ENCODE data around the gene PTPRG.

Gene PTPRG

DNA sequence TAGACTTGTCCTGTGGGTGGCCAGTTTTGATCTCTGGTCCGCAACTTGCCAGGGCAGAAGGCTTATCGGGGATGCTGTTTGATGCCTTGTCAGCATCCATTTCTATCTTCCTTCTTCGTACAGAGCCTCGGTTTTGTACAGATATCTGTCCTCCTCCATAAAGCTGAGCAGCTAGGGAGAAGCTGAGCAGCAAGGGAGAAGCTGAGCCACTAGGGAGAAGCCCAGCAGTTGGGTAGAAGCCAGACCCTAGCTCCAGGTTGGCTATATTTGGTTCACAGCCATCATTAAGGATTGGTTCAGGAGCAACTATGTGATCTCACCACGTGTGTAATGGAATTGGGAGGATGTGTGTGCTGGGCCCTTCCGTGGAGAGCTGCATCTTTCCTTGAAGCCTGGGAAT, 46.7 kb downstream of the PTPRG start:
- H3K4ac ChIP-seq (ENCODE audit: low read depth, low read length): no peak overlapping the region
- H3K23ac ChIP-seq (ENCODE audit: low read length): no peak overlapping the region
- no peak overlapping the region for H2BK5ac ChIP-seq (ENCODE audit: low read depth, low read length, poor library complexity)
- no peak overlapping the region for H4K8ac ChIP-seq (ENCODE audit: low read depth, low read length)
- H4K91ac ChIP-seq (ENCODE audit: low read depth, low read length): no peak overlapping the region
- no peak overlapping the region for H3K4me3 ChIP-seq (ENCODE audit: low read depth, low read length)
- no peaks in the 10 kb centered on the region for H3K27me3 ChIP-seq (ENCODE audit: insufficient read depth, low read length)
- H4K12ac ChIP-seq (ENCODE audit: low read depth, low read length): no peak overlapping the region
- H3K14ac ChIP-seq (ENCODE audit: low read length): no peak overlapping the region
- no peak overlapping the region for H3K9ac ChIP-seq (ENCODE audit: low read length)
- no peaks in the 10 kb centered on the region for H3K79me2 ChIP-seq (ENCODE audit: control insufficient read depth, insufficient read depth, low read length, poor library complexity)
- H2AK5ac ChIP-seq (ENCODE audit: low read length): no peak overlapping the region
- no peak overlapping the region for H3K27ac ChIP-seq (ENCODE audit: low read depth, low read length)
- no peaks in the 10 kb centered on the region for H3K79me1 ChIP-seq (ENCODE audit: low read length)
- no CpG with 5 or more reads among the region's 6 CpGs for WGBS (ENCODE audit: extremely low coverage, insufficient coverage, insufficient read length)
- no peak overlapping the region for H2BK120ac ChIP-seq (ENCODE audit: insufficient read depth, low read length, poor library complexity)
- H3K36me3 ChIP-seq (ENCODE audit: control insufficient read depth in 1 of 2, insufficient read depth in 2 of 2, low read length in 2 of 2): peaks cover 0 to 5% of the 10 kb centered on the region in 2 experiments
- H2AFZ ChIP-seq (ENCODE audit: insufficient read depth, low read length, poor library complexity): no peak overlapping the region
- DNase-seq: no peak
- no peak overlapping the region for H3K18ac ChIP-seq (ENCODE audit: low read length)
- H3K9me3 ChIP-seq (ENCODE audit: insufficient read depth, low read depth, low read length): peaks cover 2% of the 10 kb centered on the region
- H3K4me1 ChIP-seq (ENCODE audit: control insufficient read depth in 1 of 2, insufficient read depth in 2 of 2, low read length in 2 of 2): peaks cover 0 to 5% of the 10 kb centered on the region in 2 experiments
- H2BK12ac ChIP-seq (ENCODE audit: low read length): no peak overlapping the region
- H3K4me2 ChIP-seq (ENCODE audit: low read length): no peak overlapping the region

DNA sequence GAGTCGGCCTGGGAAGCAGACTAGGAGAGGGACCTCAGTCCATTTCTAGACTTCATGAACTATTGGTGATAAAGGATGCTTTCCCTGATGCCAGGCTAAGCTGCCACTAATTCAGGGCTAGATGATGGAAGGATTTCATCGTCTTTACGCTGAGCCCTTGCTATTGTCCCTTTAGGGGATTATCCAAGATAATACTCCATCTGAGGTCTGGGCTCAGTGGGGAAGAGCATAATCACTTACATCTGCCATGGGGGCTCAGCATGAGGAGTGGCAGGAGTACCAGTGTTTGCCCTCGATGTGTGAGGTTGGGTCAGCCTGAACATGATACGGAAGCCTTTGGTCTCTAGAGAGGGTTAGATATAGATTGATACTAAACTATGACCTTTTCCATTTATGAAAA, 47.3 kb downstream of the PTPRG start:
- H3K9ac ChIP-seq (ENCODE audit: low read length): no peak overlapping the region
- DNase-seq: no peak
- H3K23ac ChIP-seq (ENCODE audit: low read length): no peak overlapping the region
- no peaks in the 10 kb centered on the region for H3K27me3 ChIP-seq (ENCODE audit: insufficient read depth, low read length)
- no peak overlapping the region for H3K18ac ChIP-seq (ENCODE audit: low read length)
- H4K12ac ChIP-seq (ENCODE audit: low read depth, low read length): no peak overlapping the region
- no peaks in the 10 kb centered on the region for H3K79me1 ChIP-seq (ENCODE audit: low read length)
- no peaks in the 10 kb centered on the region for H3K9me3 ChIP-seq (ENCODE audit: insufficient read depth, low read depth, low read length)
- H3K14ac ChIP-seq (ENCODE audit: low read length): no peak overlapping the region
- H3K4me2 ChIP-seq (ENCODE audit: low read length): no peak overlapping the region
- no peak overlapping the region for H2BK5ac ChIP-seq (ENCODE audit: low read depth, low read length, poor library complexity)
- no peak overlapping the region for H4K91ac ChIP-seq (ENCODE audit: low read depth, low read length)
- no CpG with 5 or more reads among the region's 5 CpGs for WGBS (ENCODE audit: extremely low coverage, insufficient coverage, insufficient read length)
- H2AFZ ChIP-seq (ENCODE audit: insufficient read depth, low read length, poor library complexity): no peak overlapping the region
- no peak overlapping the region for H3K4me3 ChIP-seq (ENCODE audit: low read depth, low read length)
- peaks cover 0 to 5% of the 10 kb centered on the region in 2 experiments for H3K36me3 ChIP-seq (ENCODE audit: control insufficient read depth in 1 of 2, insufficient read depth in 2 of 2, low read length in 2 of 2)
- H4K8ac ChIP-seq (ENCODE audit: low read depth, low read length): no peak overlapping the region
- H2BK12ac ChIP-seq (ENCODE audit: low read length): no peak overlapping the region
- no peak overlapping the region for H3K4ac ChIP-seq (ENCODE audit: low read depth, low read length)
- no peaks in the 10 kb centered on the region for H3K79me2 ChIP-seq (ENCODE audit: control insufficient read depth, insufficient read depth, low read length, poor library complexity)
- H3K4me1 ChIP-seq (ENCODE audit: control insufficient read depth in 1 of 2, insufficient read depth in 2 of 2, low read length in 2 of 2): peaks cover 0 to 5% of the 10 kb centered on the region in 2 experiments
- H2AK5ac ChIP-seq (ENCODE audit: low read length): no peak overlapping the region
- no peak overlapping the region for H2BK120ac ChIP-seq (ENCODE audit: insufficient read depth, low read length, poor library complexity)
- H3K27ac ChIP-seq (ENCODE audit: low read depth, low read length): no peak overlapping the region

DNA sequence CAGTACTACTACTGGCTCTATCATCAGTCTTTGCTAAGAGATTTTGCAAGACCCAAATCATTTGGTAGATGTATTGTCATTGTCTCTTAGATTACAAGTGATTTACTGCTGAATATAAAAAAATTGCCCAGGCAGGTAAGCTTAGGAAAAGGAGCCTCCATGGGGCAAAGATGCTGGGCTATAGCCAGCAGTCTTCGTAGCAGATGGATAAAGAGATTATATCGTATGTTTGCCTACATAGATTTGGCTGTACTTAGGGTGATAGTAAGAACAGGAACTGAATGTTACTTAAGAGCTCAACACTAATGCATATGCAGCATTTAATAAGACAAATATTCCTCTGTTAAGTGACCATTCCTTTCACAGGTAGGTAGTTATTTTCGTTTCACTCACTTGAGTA, 48.9 kb downstream of the PTPRG start:
- peaks cover 0 to 5% of the 10 kb centered on the region in 2 experiments for H3K36me3 ChIP-seq (ENCODE audit: control insufficient read depth in 1 of 2, insufficient read depth in 2 of 2, low read length in 2 of 2)
- no peak overlapping the region for H4K12ac ChIP-seq (ENCODE audit: low read depth, low read length)
- H2BK120ac ChIP-seq (ENCODE audit: insufficient read depth, low read length, poor library complexity): no peak overlapping the region
- DNase-seq: no peak
- no peak overlapping the region for H2BK5ac ChIP-seq (ENCODE audit: low read depth, low read length, poor library complexity)
- no peak overlapping the region for H3K9ac ChIP-seq (ENCODE audit: low read length)
- no peak overlapping the region for H3K23ac ChIP-seq (ENCODE audit: low read length)
- no peaks in the 10 kb centered on the region for H3K79me1 ChIP-seq (ENCODE audit: low read length)
- H2AFZ ChIP-seq (ENCODE audit: insufficient read depth, low read length, poor library complexity): no peak overlapping the region
- no peak overlapping the region for H3K14ac ChIP-seq (ENCODE audit: low read length)
- no peak overlapping the region for H4K91ac ChIP-seq (ENCODE audit: low read depth, low read length)
- WGBS (ENCODE audit: extremely low coverage, insufficient coverage, insufficient read length): no CpG with 5 or more reads among the region's 3 CpGs
- no peak overlapping the region for H3K18ac ChIP-seq (ENCODE audit: low read length)
- no peak overlapping the region for H4K8ac ChIP-seq (ENCODE audit: low read depth, low read length)
- H3K27ac ChIP-seq (ENCODE audit: low read depth, low read length): no peak overlapping the region
- no peaks in the 10 kb centered on the region for H3K27me3 ChIP-seq (ENCODE audit: insufficient read depth, low read length)
- no peak overlapping the region for H3K4me3 ChIP-seq (ENCODE audit: low read depth, low read length)
- peaks cover 0 to 5% of the 10 kb centered on the region in 2 experiments for H3K4me1 ChIP-seq (ENCODE audit: control insufficient read depth in 1 of 2, insufficient read depth in 2 of 2, low read length in 2 of 2)
- H3K9me3 ChIP-seq (ENCODE audit: insufficient read depth, low read depth, low read length): no peaks in the 10 kb centered on the region
- H2AK5ac ChIP-seq (ENCODE audit: low read length): no peak overlapping the region
- no peak overlapping the region for H3K4ac ChIP-seq (ENCODE audit: low read depth, low read length)
- H3K79me2 ChIP-seq (ENCODE audit: control insufficient read depth, insufficient read depth, low read length, poor library complexity): no peaks in the 10 kb centered on the region
- no peak overlapping the region for H3K4me2 ChIP-seq (ENCODE audit: low read length)
- no peak overlapping the region for H2BK12ac ChIP-seq (ENCODE audit: low read length)

DNA sequence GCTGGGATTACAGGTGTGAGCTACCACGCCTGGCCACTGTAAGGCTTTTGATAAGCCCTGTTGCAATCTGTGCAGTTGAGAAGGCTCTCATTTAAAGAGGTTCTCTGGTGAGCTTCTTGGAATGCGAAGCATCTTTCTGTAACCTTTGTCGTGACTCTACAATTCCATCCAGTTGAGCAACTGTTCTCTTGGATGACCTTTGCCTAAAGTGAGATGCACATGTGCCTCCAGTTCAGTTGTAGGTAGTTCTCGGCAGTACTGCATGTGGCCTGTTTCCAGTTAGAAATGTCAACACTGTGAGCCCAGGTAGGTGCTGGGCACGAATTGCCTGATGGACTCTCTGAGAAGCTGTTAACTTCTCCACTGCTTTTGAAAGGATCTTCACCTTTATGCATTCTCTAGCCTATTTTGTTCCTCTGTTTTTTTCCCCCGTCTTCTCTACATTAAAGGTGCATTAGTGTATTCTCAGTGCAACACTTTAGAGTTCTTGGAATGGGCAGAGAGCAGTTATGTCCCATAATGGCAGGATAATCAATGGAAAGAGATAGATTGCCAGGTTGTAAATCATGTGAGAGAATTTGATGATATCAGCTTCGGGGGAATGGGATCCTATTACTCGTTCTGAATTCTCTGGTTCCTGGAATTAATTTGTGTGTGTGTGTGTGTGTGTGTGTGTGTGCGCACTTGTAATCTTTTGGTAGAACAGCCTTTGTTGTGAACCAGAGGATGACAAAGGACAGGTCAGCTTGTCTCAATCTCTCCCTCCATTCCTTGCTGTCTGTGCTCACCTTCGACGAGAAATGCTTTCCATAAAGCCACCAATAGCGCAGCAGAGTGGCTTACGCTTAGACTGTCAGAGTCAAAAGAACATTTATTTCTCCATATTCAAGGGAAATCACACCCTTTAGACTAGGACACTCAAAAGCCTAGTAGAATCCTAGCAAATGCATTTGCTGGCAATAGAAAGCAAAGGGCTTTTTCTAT, 51.1 kb downstream of the PTPRG start:
- H4K8ac ChIP-seq (ENCODE audit: low read depth, low read length): no peak overlapping the region
- peak; percentile 40 to 79 for DNase-seq
- no peak overlapping the region for H3K9ac ChIP-seq (ENCODE audit: low read length)
- H3K14ac ChIP-seq (ENCODE audit: low read length): no peak overlapping the region
- no peak overlapping the region for H3K4me3 ChIP-seq (ENCODE audit: low read depth, low read length)
- H3K27ac ChIP-seq (ENCODE audit: low read depth, low read length): no peak overlapping the region
- no peak overlapping the region for H2BK5ac ChIP-seq (ENCODE audit: low read depth, low read length, poor library complexity)
- peaks cover 3 to 5% of the 10 kb centered on the region in 2 experiments for H3K4me1 ChIP-seq (ENCODE audit: control insufficient read depth in 1 of 2, insufficient read depth in 2 of 2, low read length in 2 of 2)
- H2BK12ac ChIP-seq (ENCODE audit: low read length): no peak overlapping the region
- H3K18ac ChIP-seq (ENCODE audit: low read length): no peak overlapping the region
- H3K23ac ChIP-seq (ENCODE audit: low read length): no peak overlapping the region
- no peaks in the 10 kb centered on the region for H3K9me3 ChIP-seq (ENCODE audit: insufficient read depth, low read depth, low read length)
- H3K4ac ChIP-seq (ENCODE audit: low read depth, low read length): no peak overlapping the region
- no peaks in the 10 kb centered on the region for H3K79me2 ChIP-seq (ENCODE audit: control insufficient read depth, insufficient read depth, low read length, poor library complexity)
- H3K79me1 ChIP-seq (ENCODE audit: low read length): no peaks in the 10 kb centered on the region
- H2AFZ ChIP-seq (ENCODE audit: insufficient read depth, low read length, poor library complexity): no peak overlapping the region
- no peak overlapping the region for H4K12ac ChIP-seq (ENCODE audit: low read depth, low read length)
- no peaks in the 10 kb centered on the region for H3K36me3 ChIP-seq (ENCODE audit: control insufficient read depth in 1 of 2, insufficient read depth in 2 of 2, low read length in 2 of 2)
- H2AK5ac ChIP-seq (ENCODE audit: low read length): no peak overlapping the region
- H4K91ac ChIP-seq (ENCODE audit: low read depth, low read length): no peak overlapping the region
- H3K4me2 ChIP-seq (ENCODE audit: low read length): no peak overlapping the region
- H2BK120ac ChIP-seq (ENCODE audit: insufficient read depth, low read length, poor library complexity): no peak overlapping the region
- no peaks in the 10 kb centered on the region for H3K27me3 ChIP-seq (ENCODE audit: insufficient read depth, low read length)
- WGBS (ENCODE audit: extremely low coverage, insufficient coverage, insufficient read length): no CpG with 5 or more reads among the region's 13 CpGs
